ENCODE data around the gene ENPP4. TPM values are rescaled to one million over a fixed set of nuclear protein-coding genes. Genes with fewer than 3 reads are reported as not detected.
A peak's percentile ranks its signal among the peaks of the same experiment; 100 is the strongest.
"Not testable (repeated sequence)": the region's sequence is repeated elsewhere in the genome, so short reads cannot be mapped to it uniquely, and the experiment has no call there.

The ENPP4 gene
- 0.35 TPM for polyA plus RNA-seq (2013, experiment 1 of 2; ENCODE audit: insufficient read length)
- 0.20 TPM for polyA plus RNA-seq (2013, experiment 2 of 2; ENCODE audit: insufficient read length)

- DNase-seq = peak; percentile 51
These were observed at the start of gene ENPP4 for GRCh38 chr6:46129629-46130511. ENPP4 (plus strand) TSS chr6:46129989; CDS start chr6:46139584, 9,595 bp downstream.

GRCh38 chr6:46080111-46080510 is 49.7 kb upstream of the ENPP4 start:
- DNase-seq = no peak

GRCh38 chr6:46085688-46086087 is 44.1 kb upstream of the ENPP4 start:
- DNase-seq = not testable (repeated sequence)

GRCh38 chr6:46090115-46091079 is 39.4 kb upstream of the ENPP4 start:
- DNase-seq = peak; percentile 42

GRCh38 chr6:46091080-46091478 is 38.7 kb upstream of the ENPP4 start:
- no peak for DNase-seq

GRCh38 chr6:46095251-46095650 is 34.5 kb upstream of the ENPP4 start:
- DNase-seq = no peak

GRCh38 chr6:46097366-46097765 is 32.4 kb upstream of the ENPP4 start:
- DNase-seq = no peak

GRCh38 chr6:46098678-46099077 is 31.1 kb upstream of the ENPP4 start:
- no peak for DNase-seq

- DNase-seq = no peak
These were observed 29.8 kb upstream of the ENPP4 start for GRCh38 chr6:46099952-46100351.

GRCh38 chr6:46102123-46102522 is 27.7 kb upstream of the ENPP4 start:
- DNase-seq = no peak

- no peak for DNase-seq
These were observed 26.2 kb upstream of the ENPP4 start for GRCh38 chr6:46103441-46104115.

- DNase-seq = no peak
These were observed 25.6 kb upstream of the ENPP4 start for GRCh38 chr6:46104209-46104608.

GRCh38 chr6:46105568-46105967 is 24.2 kb upstream of the ENPP4 start:
- DNase-seq = no peak

- no peak for DNase-seq
These were observed 16.4 kb upstream of the ENPP4 start for GRCh38 chr6:46113370-46113769.

GRCh38 chr6:46115634-46116033 is 14.2 kb upstream of the ENPP4 start:
- no peak for DNase-seq

- no peak for DNase-seq
These were observed 13.5 kb upstream of the ENPP4 start for GRCh38 chr6:46116289-46116688.

- DNase-seq = no peak
These were observed 11.6 kb upstream of the ENPP4 start for GRCh38 chr6:46118157-46118556.

GRCh38 chr6:46118836-46119235 is 11.0 kb upstream of the ENPP4 start:
- DNase-seq = no peak

GRCh38 chr6:46119679-46120078 is 10.1 kb upstream of the ENPP4 start:
- not testable (repeated sequence) for DNase-seq

- DNase-seq = no peak
These were observed 1.3 kb upstream of the ENPP4 start for GRCh38 chr6:46128476-46128875.

GRCh38 chr6:46129291-46129628 is 529 bp upstream of the ENPP4 start:
- no peak for DNase-seq

- no peak for DNase-seq
These were observed 877 bp downstream of the ENPP4 start for GRCh38 chr6:46130666-46131065.

- not testable (repeated sequence) for DNase-seq
These were observed 1.5 kb downstream of the ENPP4 start for GRCh38 chr6:46131291-46131690.

Measured in fibroblast of skin of abdomen (primary cell).